ENCODE data around the gene ADAM15.

DNA sequence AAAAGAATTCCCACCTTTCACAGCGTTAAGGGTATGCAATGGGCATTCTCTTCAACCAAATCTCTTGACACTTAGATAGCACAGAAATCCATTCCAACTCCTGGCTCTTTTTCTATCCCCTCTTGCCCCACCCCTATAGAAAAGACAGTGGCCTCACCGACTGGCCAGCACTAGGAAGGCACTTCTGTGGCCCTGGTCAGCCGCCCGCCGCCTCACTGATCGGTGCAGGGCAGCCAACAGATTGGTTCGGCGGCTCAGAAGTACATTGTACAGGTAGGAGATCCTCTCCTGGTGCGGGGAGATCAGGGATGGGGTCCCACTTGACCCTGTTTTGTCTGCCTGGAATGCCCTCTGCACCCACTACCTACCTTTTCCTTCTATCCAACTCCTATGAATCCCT is 26.8 kb upstream of the ADAM15 start:
- TF ChIP-seq, protein P1, sequence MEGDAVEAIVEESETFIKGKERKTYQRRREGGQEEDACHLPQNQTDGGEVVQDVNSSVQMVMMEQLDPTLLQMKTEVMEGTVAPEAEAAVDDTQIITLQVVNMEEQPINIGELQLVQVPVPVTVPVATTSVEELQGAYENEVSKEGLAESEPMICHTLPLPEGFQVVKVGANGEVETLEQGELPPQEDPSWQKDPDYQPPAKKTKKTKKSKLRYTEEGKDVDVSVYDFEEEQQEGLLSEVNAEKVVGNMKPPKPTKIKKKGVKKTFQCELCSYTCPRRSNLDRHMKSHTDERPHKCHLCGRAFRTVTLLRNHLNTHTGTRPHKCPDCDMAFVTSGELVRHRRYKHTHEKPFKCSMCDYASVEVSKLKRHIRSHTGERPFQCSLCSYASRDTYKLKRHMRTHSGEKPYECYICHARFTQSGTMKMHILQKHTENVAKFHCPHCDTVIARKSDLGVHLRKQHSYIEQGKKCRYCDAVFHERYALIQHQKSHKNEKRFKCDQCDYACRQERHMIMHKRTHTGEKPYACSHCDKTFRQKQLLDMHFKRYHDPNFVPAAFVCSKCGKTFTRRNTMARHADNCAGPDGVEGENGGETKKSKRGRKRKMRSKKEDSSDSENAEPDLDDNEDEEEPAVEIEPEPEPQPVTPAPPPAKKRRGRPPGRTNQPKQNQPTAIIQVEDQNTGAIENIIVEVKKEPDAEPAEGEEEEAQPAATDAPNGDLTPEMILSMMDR (IDR thresholded peaks at IDR 0.05): no peak
- TF ChIP-seq POLR2A (IDR thresholded peaks at IDR 0.05): no peak

Data from lower leg skin (tissue), 3 donors.